Liver (tissue), 9 donors: ENCODE measurements around the gene TECPR1. TPM values are rescaled to one million over a fixed set of nuclear protein-coding genes. Genes with fewer than 3 reads are reported as not detected.
A peak's percentile ranks its signal among the peaks of the same experiment; 100 is the strongest.

ENCODE experiments used
- DNase-seq: peaks from one replicate; pipeline ENCODE4 v3.0.0-alpha.2; 2017; ENCODE audit warnings: low spot score
- H3K27ac ChIP-seq, 2 donors: one replicate each; pipeline ENCODE4 v1.7.0; 2013; ENCODE audit warnings: inconsistent platforms in 2 of 2, low read length in 2 of 2, control low read depth in 1 of 2, low read depth in 1 of 2, mild to moderate bottlenecking in 1 of 2
- H3K27me3 ChIP-seq, 4 donors: one replicate each; pipeline versions ENCODE4 v1.6.1 to v1.7.0; 2013; ENCODE audit warnings: low read length in 3 of 4, inconsistent platforms in 1 of 4, mild to moderate bottlenecking in 1 of 4, moderate library complexity in 1 of 4; ENCODE audit not compliant: control insufficient read depth in 4 of 4, insufficient read depth in 4 of 4
- H3K36me3 ChIP-seq, 4 donors: one replicate each; pipeline versions ENCODE4 v1.6.1 to v1.7.0; 2013; ENCODE audit warnings: low read length in 3 of 4, mild to moderate bottlenecking in 3 of 4, low read depth in 1 of 4, moderate library complexity in 1 of 4; ENCODE audit not compliant: control insufficient read depth in 4 of 4, insufficient read depth in 3 of 4
- H3K4me1 ChIP-seq, 4 donors: one replicate each; pipeline versions ENCODE4 v1.6.1 to v1.7.0; 2013; ENCODE audit warnings: low read length in 3 of 4, mild to moderate bottlenecking in 3 of 4, moderate library complexity in 1 of 4; ENCODE audit not compliant: control insufficient read depth in 4 of 4, insufficient read depth in 4 of 4
- H3K4me3 ChIP-seq, 3 donors: one replicate each; pipeline versions ENCODE4 v1.6.1 to v1.7.0; 2013; ENCODE audit warnings: low read length in 3 of 3, control low read depth in 1 of 3, low read depth in 1 of 3, mild to moderate bottlenecking in 1 of 3
- H3K9ac ChIP-seq, 2 donors: one replicate each; pipeline ENCODE4 v1.7.0; 2013; ENCODE audit warnings: low read length in 2 of 2, mild to moderate bottlenecking in 2 of 2, moderate library complexity in 2 of 2, control low read depth in 1 of 2, low read depth in 1 of 2
- H3K9me3 ChIP-seq, 4 donors: one replicate each; pipeline versions ENCODE4 v1.6.1 to v1.7.0; 2013; ENCODE audit warnings: low read length in 3 of 4; ENCODE audit not compliant: control insufficient read depth in 4 of 4
- ATF3 ChIP-seq: IDR thresholded peaks from 2 replicates; pipeline ENCODE4 v1.6.1; 2016; ENCODE audit warnings: antibody characterized with exemption
- CTCF ChIP-seq: fragments of 150-350 bp; IDR thresholded peaks from 2 replicates; pipeline ENCODE4 v1.5.1; 2017; ENCODE audit warnings: improper control_type of control experiment, low read depth, low read length; ENCODE audit not compliant: missing input control
- EGR1 ChIP-seq, 2 donors: IDR thresholded peaks; 2 replicates each; pipeline ENCODE4 v1.6.1; 2016 to 2018; ENCODE audit warnings: antibody characterized with exemption in 2 of 2, low read depth in 2 of 2
- FOXA1 ChIP-seq: IDR thresholded peaks from 2 replicates; pipeline ENCODE4 v1.6.1; 2016; ENCODE audit warnings: antibody characterized with exemption
- FOXA2 ChIP-seq: IDR thresholded peaks from 2 replicates; pipeline ENCODE4 v1.6.1; 2016; ENCODE audit warnings: antibody characterized with exemption
- GABPA ChIP-seq, 2 donors: IDR thresholded peaks in 1 of 2; conservative IDR thresholded peaks in 1 of 2; 2 replicates each; pipeline ENCODE4 v1.6.1; 2016; ENCODE audit warnings: antibody characterized with exemption in 2 of 2, mild to moderate bottlenecking in 1 of 2, moderate library complexity in 1 of 2
- HNF4A ChIP-seq, 2 donors: conservative IDR thresholded peaks; 2 replicates each; pipeline ENCODE4 v1.6.1; 2016; ENCODE audit warnings: antibody characterized with exemption in 2 of 2, mild to moderate bottlenecking in 2 of 2
- HNF4G ChIP-seq: IDR thresholded peaks from 2 replicates; pipeline ENCODE4 v1.6.1; 2016; ENCODE audit warnings: antibody characterized with exemption
- JUND ChIP-seq, 2 donors: IDR thresholded peaks; 2 replicates each; pipeline ENCODE4 v1.6.1; 2016; ENCODE audit warnings: antibody characterized with exemption in 2 of 2
- MAX ChIP-seq: IDR thresholded peaks from 2 replicates; pipeline ENCODE4 v1.6.1; 2016; ENCODE audit warnings: antibody characterized with exemption
- NR2F2 ChIP-seq: IDR thresholded peaks from 2 replicates; pipeline ENCODE4 v1.6.1; 2016; ENCODE audit warnings: antibody characterized with exemption
- RAD21 ChIP-seq, 2 donors: IDR thresholded peaks; 2 replicates each; pipeline ENCODE4 v1.6.1; 2016; ENCODE audit warnings: antibody characterized with exemption in 2 of 2, mild to moderate bottlenecking in 2 of 2
- REST ChIP-seq: IDR thresholded peaks from 2 replicates; pipeline ENCODE4 v1.6.1; 2016; ENCODE audit warnings: antibody characterized with exemption, mild to moderate bottlenecking
- RXRA ChIP-seq, 2 donors: IDR thresholded peaks; 2 replicates each; pipeline ENCODE4 v1.6.1; 2017 to 2018; ENCODE audit warnings: antibody characterized with exemption in 2 of 2, mild to moderate bottlenecking in 1 of 2
- SP1 ChIP-seq: IDR thresholded peaks from 2 replicates; pipeline ENCODE4 v1.6.1; 2018; ENCODE audit warnings: antibody characterized with exemption, mild to moderate bottlenecking
- TAF1 ChIP-seq: conservative IDR thresholded peaks from 2 replicates; pipeline ENCODE4 v1.6.1; 2016; ENCODE audit warnings: antibody characterized with exemption, mild to moderate bottlenecking
- YY1 ChIP-seq: IDR thresholded peaks from 2 replicates; pipeline ENCODE4 v1.6.1; 2016; ENCODE audit warnings: antibody characterized with exemption, mild to moderate bottlenecking
- ZBTB33 ChIP-seq: IDR thresholded peaks from 2 replicates; pipeline ENCODE4 v1.6.1; 2016; ENCODE audit warnings: antibody characterized with exemption
- WGBS: extraction: QIAGEN DNeasy Blood & Tissue Kit; methylation state at CpG from one replicate; pipeline ENCODE4 v1.1.7; 2013; 5-methylcytosine and 5-hydroxymethylcytosine counted together
- polyA plus RNA-seq, 2 donors: library from polyadenylated mRNA; stranded (reverse) in 1 of 2; unstranded in 1 of 2; fragments of 200-250 nt in 1 of 2; fragments of >200 nt in 1 of 2; fragmentation: Nextera tagmentation in 1 of 2; extraction: Ambion mirVana in 1 of 2; gene quantifications; one replicate each; pipeline versions ENCODE4 v1.2.1 to v1.2.3, GENCODE V29; 2013 to 2015
- total RNA-seq, 2 donors: library from RNA; depleted of rRNA; stranded (reverse); fragments of >200 nt; gene quantifications; one replicate each; pipeline ENCODE4 v1.2.3, GENCODE V29; 2014
- donor health status: healthy.
- donor health status: healthy.
- donor health status: healthy.
- donor health status: healthy.
- donor health status: healthy.

TECPR1 gene
- total and polyA plus RNA-seq, 4 donors, result 3.3 to 16.3 (median 7.8) TPM

GRCh38 chr7:98286701-98287485 lies 34.9 kb upstream of the TECPR1 start:
- Histone ChIP-seq H3K9ac (no peak overlapping the region), H3K36me3 (peaks cover 0 to 9% (median 6%) of the 10 kb centered on the region in 4 donors), H3K4me1 (peaks cover 34 to 65% (median 50%) of the 10 kb centered on the region in 4 donors), H3K27ac (peak overlapping the region; percentile 83 to 87), H3K9me3 (no peaks in the 10 kb centered on the region), H3K27me3 (no peaks in the 10 kb centered on the region), H3K4me3 (no peak overlapping the region)
- WGBS, result 77% methylated on average over 21 of the region's 21 CpGs
- no peak for TF ChIP-seq GABPA (IDR thresholded peaks at IDR 0.05 in 1 of 2, conservative IDR thresholded peaks at IDR 0.05 in 1 of 2)
- no peak for TF ChIP-seq SP1
- no peak for TF ChIP-seq MAX
- no peak for TF ChIP-seq RXRA (IDR thresholded peaks at IDR 0.05)
- no peak for TF ChIP-seq CTCF
- no peak for TF ChIP-seq HNF4G
- no peak for TF ChIP-seq HNF4A (conservative IDR thresholded peaks at IDR 0.05)
- DNase-seq, result no peak

- H3K4me3 ChIP-seq, result no peak overlapping the region
Observed at GRCh38 chr7:98286093-98286539, 34.1 kb upstream of the TECPR1 start.

More at GRCh38 chr7:98286093-98286539, 34.1 kb upstream of the TECPR1 start:
- H3K9ac ChIP-seq, result peak overlapping the region in 1 of 2 donors; percentile 62
- DNase-seq, result peak; percentile 64
- peak overlapping the region; percentile 83 to 87 for H3K27ac ChIP-seq
- H3K27me3 ChIP-seq, result no peaks in the 10 kb centered on the region
- H3K4me1 ChIP-seq, result peaks cover 34 to 65% (median 50%) of the 10 kb centered on the region in 4 donors
- H3K9me3 ChIP-seq, result no peaks in the 10 kb centered on the region
- H3K36me3 ChIP-seq, result peaks cover 0 to 5% (median 2%) of the 10 kb centered on the region in 4 donors
- TF ChIP-seq TAF1 (no peak), CTCF (no peak), HNF4A (conservative IDR thresholded peaks at IDR 0.05) (peak in 1 of 2 donors; percentile 35), FOXA2 (no peak), ZBTB33 (no peak), REST (peak; percentile 11), GABPA (IDR thresholded peaks at IDR 0.05 in 1 of 2, conservative IDR thresholded peaks at IDR 0.05 in 1 of 2) (no peak), FOXA1 (no peak), MAX (peak; percentile 82), YY1 (peak; percentile 76), SP1 (peak; percentile 25), JUND (IDR thresholded peaks at IDR 0.05) (no peak), NR2F2 (no peak), HNF4G (no peak), EGR1 (IDR thresholded peaks at IDR 0.05; ENCODE audit: low read depth in 2 of 2) (no peak), ATF3 (no peak), RAD21 (IDR thresholded peaks at IDR 0.05) (peak in 1 of 2 donors; percentile 37), RXRA (IDR thresholded peaks at IDR 0.05) (peak; percentile 35 to 47)
- 48% methylated on average over 14 of the region's 14 CpGs for WGBS
